GM18867 (cell line): ENCODE measurements around the gene PGM2L1.
"Not testable (repeated sequence)": the region's sequence is repeated elsewhere in the genome, so short reads cannot be mapped to it uniquely, and the experiment has no call there.

ENCODE experiments used
- ATAC-seq: cut with Tn5 transposase; IDR thresholded peaks from one replicate; pipeline ENCODE4 v1.9.1; 2021; ENCODE audit warnings: mild to moderate bottlenecking, moderate library complexity; ENCODE audit not compliant: unreplicated experiment

PGM2L1 gene

DNA sequence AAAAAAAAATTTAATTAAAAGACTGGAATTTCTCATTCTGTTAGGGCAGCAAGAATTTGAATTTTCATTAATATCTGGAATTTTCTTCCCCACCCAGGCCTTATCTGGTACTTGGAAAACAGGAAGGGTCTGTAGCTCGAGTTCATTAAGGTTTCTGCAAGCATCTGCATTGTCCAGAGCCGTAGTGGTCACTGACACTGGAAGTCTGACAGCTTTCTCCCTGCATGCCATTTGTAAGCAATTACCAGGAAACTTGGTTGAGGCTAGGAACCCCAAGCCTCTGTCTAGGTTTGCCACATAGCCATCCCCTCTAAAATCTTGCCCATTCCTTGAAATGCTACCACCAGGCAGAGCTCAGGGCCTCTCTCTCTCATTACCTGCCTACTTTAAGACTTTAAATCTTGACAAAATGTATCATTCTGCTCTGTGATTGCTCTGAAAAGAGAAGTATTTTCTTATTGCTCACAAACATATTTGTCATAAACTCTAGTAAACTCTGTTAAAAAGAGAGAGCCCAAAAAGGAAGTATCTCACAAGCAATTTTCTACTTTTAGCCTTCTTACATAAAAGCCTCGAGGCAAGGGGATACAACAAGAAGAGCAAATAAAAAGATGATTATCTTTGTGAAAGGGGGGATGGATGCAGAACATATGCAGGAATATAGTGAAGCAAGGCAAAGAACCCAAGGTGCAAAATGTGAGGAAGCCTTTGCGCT lies 5.5 kb upstream of the PGM2L1 start:
- no peak for ATAC-seq

DNA sequence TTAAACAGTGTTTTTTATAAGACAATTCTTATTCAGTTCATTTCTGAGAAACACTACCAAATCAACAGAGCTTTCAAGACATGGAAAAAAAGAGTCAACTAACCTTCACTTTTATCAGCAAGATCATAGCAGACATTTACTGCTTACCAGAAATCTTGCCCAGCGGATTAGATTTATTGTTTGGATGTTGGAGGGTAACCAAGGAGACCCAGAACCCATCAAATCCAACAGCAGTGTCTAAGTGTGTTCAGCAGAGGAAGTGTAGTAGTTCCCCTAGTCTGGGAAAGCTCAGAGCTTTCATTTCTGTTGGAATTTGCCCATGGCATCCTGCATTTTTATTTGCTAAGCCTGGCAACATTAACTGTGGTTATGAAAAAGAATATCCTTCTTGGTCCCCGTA lies 2.4 kb upstream of the PGM2L1 start:
- no peak for ATAC-seq

DNA sequence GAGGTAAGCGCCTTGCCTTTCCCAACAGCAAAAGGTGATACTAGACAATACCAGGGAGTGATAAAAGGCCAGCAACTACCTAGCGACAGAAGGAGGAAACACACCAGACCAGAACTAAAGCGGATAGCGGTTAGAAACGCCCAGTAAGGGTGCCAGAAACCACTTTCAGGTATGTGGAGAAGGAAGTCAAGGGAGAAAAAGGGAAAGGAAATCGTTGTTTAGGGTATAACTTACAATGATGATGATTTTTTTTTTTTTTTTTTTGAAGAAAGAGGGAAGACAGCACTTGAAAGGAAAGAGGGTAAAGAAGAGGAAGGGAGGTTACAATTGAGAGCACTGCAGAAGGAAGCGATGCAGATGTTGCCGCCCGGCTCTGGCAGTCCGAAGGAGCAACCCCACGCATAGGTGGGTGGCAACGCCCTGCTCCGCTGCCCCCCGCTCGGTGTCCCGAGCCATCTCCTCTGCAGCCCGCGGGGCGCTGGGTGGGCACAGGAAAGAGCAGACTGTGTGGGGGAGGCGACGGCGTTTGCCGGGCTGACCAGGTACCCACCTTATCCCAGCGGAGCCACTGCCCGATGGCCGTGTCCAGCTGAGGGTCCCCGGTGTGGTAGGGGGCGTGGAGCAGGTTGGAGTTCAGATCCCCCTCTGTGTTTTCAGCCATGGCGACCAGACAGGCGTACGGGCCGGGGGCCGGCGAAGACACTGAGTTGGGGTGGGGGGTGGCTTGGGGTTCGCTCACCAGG lies 561 bp downstream of the PGM2L1 start:
- ATAC-seq = peak; percentile 8

DNA sequence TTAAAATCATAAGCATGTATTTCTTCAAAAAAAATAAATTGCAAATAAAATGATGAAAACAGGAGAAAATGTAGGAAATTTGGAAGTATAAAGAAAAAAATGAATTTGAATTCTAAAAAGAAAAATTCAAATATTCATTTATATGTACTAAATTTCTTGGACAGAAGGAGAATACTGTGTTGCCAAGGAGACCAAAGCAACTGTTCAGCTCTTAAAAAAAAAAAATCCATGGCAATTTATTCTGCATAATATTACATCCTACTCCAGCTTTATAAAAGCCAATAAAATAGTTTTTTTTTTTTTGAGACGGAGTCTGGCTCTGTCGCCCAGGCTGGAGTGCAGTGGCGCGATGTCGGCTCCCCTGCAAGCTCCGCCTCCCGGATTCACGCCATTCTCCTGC lies 6.0 kb downstream of the PGM2L1 start:
- ATAC-seq = no peak

DNA sequence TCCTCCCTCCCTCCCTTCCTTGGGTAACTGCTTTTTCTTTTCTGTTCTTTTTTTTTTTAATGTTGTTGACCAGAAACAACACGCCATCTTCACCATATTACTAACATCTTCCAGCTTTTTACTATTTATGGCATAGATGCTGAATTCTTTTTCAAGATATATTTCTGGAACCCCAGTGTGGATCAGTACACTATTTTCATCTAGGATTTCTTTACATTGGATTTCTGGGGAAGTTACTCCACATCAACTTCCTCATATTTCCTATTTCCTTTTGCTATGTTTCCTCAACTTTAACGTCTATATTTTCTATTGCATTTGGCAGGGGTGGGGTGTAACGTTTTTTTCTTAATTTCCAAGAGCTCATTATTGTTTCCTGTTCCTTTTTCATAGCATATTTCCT lies 7.0 kb downstream of the PGM2L1 start:
- ATAC-seq = no peak

DNA sequence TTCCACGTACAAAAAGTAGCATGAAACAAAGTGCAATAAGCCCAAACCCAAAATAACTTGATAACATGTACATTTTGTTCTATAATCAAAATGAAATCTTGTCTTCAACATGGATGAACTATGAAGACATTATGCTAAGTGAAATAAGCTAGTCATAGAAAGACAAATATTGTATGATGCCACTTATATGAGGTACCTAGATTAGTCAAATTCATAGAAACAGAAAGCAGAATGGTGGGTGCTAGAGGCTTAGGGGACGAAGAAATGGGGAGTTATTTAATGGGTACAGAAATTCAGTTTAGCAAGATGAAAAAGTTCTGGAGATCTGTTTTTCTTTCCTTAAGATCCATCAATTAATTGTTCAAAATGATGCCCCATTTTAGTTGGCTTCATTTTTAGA lies 7.5 kb downstream of the PGM2L1 start:
- ATAC-seq = no peak

DNA sequence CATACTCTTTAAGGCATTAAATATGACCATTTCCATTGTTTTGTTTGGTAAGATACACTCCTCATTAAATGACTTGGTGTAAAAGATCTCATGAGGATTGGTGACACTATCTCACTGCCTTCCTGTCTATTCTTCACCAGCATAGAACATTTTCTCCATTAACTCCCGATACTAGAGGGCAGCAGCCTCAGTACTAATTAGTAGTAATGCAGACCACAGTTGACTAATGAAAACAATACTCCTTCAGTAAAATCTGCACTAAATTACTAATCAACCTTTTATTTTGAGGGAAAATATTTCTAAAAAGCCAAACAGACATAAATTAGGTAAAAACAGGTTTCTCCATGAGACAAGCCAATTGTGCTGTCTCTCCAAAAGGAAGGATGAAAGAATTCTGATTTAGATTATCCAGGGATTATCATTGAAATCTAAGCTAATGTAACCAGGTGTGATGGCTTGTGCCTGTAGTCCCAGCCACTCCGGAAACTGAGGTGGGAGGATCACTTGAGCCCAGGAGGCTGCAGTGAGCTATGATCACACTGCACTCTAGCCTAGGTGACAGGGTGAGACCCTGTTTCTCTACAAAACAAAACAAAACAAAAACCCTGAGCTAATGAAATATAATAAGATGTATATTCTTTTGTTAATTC lies 9.4 kb downstream of the PGM2L1 start:
- ATAC-seq = no peak

DNA sequence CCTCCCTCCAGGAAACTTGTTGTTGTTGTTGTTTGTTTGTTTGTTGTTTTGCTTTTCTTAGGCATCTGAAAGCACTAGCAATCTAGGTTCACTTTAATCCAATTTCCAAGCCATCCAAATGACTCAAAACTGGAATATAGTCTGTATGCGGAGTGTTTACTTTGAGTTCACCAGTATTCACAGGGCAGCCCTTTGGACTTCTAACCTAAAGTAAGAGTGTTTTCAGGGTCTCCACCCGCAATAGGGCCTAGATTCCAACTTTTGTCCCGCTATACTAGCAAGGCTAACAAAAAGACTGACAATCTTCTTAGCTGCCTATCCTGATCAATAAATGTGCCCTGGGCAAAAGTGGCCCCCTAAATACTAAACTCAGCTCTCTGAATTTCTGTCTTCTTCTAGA lies 13.6 kb downstream of the PGM2L1 start:
- ATAC-seq = no peak

DNA sequence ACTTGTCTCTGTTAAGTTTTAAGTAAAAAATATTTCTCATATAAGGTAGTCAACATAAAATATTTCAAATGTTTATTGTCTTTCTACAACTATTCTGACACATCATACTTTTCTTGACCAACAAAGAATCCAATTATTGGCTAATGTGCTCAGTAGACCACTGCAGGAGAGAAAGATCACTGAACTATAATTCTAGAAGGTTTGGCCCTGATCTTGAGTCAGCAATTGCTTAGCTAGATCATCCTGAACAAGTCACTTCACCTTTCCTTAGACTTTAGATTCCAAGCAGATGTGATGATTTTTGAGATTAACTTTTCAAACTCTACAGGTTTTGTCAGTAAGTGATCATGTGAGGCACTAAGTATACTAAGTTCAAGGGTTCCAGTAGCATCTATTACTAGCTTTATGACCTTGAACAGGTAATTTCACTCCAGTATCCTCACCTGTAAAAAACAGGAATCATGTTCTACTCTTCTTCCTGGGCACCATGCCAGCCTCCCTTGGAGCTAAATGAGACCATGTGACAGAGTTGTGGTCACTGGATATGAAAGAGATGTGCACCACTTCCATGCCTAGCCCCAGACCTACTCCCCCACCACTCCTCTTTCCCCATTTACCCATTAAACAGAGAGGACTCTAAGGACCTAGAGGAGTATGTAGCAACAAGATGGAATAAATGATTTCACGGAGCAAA lies 17.3 kb downstream of the PGM2L1 start:
- no peak for ATAC-seq

DNA sequence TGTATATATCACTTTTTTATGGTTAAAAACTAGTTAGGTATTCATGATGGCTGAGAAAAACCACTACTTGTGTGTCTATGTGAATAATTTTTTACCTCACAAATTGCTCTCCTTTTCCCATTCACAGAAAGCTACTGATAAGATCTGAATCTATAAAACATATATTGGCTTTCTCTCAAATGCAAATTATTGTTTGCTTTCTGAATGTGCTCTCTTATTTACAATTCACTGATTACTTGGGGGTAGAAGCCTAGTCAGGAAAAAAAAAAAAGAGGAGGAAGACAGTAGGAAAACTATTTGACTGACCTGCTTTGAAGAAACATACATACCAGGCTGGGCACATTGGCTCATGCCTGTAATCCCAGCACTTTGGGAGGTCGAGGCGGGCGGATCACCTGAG lies 20.5 kb downstream of the PGM2L1 start:
- no peak for ATAC-seq

DNA sequence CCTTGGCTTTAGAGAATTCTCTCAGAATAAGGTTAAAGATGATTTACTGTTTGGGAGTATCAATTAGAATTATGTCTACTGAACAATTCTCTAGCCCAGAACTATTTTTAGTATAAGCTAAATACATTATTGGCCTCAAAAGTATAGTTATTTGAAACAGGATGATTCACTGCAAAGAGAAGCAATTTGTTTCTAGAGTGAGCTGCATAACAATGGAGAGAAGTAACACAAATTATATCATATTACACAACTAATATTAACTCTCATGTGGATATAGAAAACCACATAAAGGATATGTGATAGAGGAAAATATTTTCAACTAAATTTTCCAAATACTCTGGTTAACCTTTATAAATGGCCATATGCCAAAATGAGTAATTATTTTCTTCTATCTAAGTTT lies 24.9 kb downstream of the PGM2L1 start:
- no peak for ATAC-seq

DNA sequence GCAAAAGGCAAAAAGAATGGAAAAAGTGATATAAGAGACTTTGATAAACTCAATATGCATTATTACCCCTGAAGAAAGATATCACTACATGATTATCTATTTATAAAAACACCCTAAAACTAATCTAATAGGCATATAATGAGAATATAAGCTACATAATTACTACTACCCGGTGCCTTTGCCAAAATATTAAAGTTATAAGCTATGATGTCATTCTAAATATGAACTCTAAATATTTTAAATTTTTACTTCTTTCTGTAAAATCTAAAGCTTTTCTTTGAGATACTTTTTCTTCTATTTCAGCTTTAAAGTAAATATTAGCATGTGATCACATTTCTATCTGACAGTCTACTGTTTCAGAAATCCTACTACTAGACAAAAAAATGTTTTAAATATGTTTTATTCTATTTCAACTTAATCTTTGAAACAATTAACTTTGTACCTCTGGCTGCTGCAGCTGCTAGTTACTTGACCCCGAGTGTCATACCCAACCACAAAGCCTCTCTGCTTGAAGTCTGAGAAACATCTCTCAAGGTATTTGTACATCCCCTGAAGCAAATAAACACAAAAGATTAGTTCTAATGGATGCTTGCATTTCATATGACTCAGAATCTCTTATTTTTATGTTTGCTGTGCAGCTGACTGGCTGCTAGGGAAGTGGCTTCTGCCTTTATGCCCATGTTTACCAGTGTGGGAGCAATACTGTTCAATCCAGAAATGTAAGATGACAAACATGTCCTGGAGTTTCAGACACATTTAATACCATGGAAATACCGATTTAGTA lies 26.8 kb downstream of the PGM2L1 start:
- ATAC-seq = no peak

DNA sequence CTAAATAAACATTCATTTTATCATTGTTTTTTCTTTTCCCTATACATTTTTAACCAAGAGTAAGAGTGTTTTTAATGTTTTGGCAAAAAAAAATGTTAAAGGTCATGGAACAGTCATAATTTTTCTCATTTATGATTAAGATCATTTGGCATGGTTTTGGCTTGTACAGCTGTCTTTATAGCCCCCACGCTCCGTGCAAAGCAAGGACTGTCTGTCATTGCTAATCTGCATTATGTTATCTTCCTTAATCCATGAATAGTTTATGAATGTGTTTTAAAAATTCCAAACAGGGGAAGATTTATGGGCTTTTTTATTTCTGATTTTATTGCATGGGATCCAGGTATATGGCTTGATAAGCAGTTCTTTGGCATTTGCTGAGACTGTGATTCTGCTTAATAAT lies 28.1 kb downstream of the PGM2L1 start:
- ATAC-seq = no peak

DNA sequence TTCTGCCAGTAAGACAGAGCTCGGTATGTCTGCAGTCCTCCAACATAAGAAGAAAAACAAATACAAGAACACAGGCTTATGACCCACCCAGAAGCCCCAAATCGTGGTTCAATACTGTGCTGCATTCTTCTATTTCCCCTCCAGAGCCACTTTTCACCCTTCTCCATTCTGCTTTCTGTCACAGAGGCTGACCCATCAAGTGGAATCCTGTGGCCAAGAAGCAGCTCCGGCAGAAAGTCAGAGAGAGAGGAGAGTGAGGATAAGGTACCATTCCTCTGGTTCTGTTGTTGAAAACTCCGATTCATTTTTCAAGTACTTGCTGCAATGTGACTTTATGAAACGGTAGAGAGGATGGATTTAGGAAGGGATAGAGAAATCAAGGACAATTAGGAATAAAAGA lies 30.4 kb downstream of the PGM2L1 start:
- ATAC-seq = no peak

DNA sequence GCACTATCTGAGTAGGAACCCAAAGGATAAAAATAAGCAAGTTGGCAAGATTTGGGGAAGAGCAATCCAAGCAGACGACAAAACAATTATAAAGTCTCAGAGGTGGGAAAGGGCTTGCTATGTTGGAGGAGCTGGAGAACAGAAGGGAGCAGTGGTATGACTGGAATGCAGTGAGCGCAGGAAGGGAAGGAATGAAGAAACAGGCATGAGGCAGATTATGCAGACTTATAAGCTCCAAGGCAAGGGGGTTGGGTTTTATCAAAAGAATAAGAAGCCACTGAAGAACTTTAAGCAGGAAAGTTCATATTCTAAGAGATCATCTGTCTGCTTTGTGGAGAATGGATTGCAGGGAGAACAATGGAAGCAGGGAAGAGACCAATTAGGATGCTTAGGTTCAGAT lies 31.7 kb downstream of the PGM2L1 start:
- no peak for ATAC-seq

DNA sequence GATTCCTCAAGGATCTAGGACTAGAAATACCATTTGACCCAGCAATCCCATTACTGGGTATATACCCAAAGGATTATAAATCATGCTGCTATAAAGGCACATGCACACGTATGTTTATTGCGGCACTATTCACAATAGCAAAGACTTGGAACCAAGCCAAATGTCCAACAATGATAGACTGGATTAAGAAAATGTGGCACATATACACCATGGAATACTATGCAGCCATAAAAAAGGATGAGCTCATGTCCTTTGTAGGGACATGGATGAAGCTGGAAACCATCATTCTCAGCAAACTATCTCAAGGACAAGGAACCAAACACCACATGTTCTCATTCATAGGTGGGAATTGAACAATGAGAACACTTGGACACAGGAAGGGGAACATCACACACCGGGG lies 32.4 kb downstream of the PGM2L1 start:
- not testable (repeated sequence) for ATAC-seq

DNA sequence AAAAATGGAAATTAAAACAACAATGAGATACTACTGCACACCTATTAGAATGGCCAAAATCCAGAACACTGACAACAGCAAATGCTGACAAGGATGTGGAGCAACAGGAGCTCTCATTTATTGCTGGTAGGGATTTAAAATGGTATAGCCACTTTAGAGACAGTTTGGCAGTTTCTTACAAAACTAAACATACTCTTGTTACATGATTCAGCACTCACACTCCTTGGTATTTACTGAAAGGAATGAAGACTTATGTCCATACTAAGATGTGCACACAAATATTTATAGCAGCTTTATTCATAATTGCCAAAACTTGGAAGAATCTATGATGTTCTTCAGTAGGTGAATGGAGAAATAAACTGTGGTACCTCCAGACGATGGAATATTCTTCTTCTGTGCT lies 40.8 kb downstream of the PGM2L1 start:
- ATAC-seq = no peak

DNA sequence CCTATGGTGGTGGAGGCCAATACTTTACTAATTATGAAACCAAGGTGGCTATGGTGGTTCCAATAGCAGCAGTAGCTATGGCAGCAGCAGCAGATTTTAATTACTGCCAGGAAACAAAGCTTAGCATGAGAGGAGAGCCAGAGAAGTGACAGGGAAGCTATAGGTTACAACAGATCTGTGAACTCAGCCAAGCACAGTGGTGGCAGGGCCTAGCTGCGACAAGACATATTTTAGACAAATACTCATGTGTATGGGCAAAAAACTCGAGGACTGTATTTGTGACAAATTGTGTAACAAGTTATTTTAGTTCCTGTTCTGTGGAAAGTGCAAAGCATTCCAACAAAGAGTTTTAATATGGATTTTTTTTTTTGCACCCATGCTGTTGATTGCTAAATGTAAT lies 42.6 kb downstream of the PGM2L1 start:
- no peak for ATAC-seq

DNA sequence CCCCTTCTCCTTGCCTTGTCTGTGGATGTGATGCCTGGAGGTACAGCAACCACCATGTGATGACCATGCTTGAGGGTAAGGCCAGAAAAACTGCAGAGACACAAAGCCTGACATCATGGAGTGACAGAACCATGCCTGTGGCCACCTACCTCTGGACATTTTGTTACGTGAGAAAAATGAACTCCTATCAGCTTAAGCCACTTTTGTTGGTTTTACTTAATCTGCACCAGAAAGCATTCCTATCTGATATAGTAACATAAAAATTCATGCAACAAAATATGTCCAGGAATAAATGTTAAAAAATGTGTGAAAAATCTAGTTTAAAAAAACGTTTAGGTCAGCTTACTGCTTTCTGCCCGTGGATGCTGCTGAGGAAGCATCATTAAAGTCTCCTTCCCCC lies 44.2 kb downstream of the PGM2L1 start:
- no peak for ATAC-seq

DNA sequence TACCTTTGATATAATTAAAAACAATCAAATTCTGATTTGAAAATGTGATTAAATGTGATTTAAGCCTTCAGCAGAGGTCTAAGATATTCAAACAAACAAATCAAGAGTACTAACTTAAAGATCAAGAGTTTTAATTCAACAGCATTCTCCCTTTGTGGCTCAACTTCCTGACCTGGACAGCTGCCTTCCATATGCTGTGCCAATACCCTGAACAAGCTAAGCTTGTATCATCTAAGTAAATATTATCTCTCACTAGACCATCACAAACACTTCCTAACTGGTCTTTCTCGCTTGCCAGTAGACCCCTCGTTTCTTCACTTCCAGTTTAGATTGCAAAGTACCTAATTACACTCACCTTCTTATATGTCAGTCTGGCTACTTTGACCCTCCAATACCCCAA lies 50.9 kb downstream of the PGM2L1 start:
- ATAC-seq = no peak

DNA sequence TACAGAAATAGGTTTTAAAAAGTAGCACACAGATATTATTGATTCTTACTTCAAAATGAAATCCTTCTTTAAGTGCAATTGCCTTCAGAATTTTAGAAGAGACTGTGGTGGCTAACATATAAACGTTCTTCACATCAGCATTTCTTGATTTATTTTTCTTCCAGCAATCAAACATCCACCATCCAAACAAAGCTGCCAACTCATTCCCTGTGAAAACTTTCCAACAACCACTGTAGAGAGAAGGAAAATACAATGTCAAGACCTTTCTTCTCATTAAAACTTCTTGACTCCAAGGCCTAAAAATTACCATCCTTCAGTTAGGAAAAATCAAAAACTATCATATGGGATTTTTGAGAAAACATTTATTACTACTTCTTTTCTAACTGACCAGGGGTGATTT lies 52.8 kb downstream of the PGM2L1 start:
- ATAC-seq = no peak
